Mucosa of rectum (tissue), 2 donors: Measurements from ENCODE around the gene HOOK1.
"Not testable (repeated sequence)": the region's sequence is repeated elsewhere in the genome, so short reads cannot be mapped to it uniquely, and the experiment has no call there.

Source experiments
- H3K27ac ChIP-seq, 2 donors: one replicate each; pipeline ENCODE4 v1.7.0; 2013; ENCODE audit warnings: inconsistent platforms in 2 of 2, low read depth in 2 of 2, low read length in 2 of 2
- H3K27me3 ChIP-seq, 2 donors: one replicate each; pipeline ENCODE4 v1.7.0; 2013; ENCODE audit warnings: low read length in 2 of 2; ENCODE audit not compliant: control insufficient read depth in 2 of 2, insufficient read depth in 2 of 2
- H3K36me3 ChIP-seq, 2 donors: one replicate each; pipeline ENCODE4 v1.7.0; 2013; ENCODE audit warnings: low read length in 2 of 2; ENCODE audit not compliant: control insufficient read depth in 2 of 2, insufficient read depth in 2 of 2
- H3K4me1 ChIP-seq, 2 donors: one replicate each; pipeline ENCODE4 v1.7.0; 2013; ENCODE audit warnings: low read length in 2 of 2, mild to moderate bottlenecking in 1 of 2; ENCODE audit not compliant: control insufficient read depth in 2 of 2, insufficient read depth in 2 of 2
- H3K4me3 ChIP-seq, 2 donors: one replicate each; pipeline ENCODE4 v1.7.0; 2013; ENCODE audit warnings: low read length in 2 of 2
- H3K9ac ChIP-seq, 2 donors: one replicate each; pipeline ENCODE4 v1.7.0; 2013; ENCODE audit warnings: low read length in 2 of 2, low read depth in 1 of 2, mild to moderate bottlenecking in 1 of 2
- H3K9me3 ChIP-seq, 2 donors: one replicate each; pipeline ENCODE4 v1.7.0; 2013; ENCODE audit warnings: low read length in 2 of 2; ENCODE audit not compliant: control insufficient read depth in 2 of 2
- donor health status: healthy.
- donor health status: Normal muscosa, but diverticular disease.

HOOK1 gene

DNA sequence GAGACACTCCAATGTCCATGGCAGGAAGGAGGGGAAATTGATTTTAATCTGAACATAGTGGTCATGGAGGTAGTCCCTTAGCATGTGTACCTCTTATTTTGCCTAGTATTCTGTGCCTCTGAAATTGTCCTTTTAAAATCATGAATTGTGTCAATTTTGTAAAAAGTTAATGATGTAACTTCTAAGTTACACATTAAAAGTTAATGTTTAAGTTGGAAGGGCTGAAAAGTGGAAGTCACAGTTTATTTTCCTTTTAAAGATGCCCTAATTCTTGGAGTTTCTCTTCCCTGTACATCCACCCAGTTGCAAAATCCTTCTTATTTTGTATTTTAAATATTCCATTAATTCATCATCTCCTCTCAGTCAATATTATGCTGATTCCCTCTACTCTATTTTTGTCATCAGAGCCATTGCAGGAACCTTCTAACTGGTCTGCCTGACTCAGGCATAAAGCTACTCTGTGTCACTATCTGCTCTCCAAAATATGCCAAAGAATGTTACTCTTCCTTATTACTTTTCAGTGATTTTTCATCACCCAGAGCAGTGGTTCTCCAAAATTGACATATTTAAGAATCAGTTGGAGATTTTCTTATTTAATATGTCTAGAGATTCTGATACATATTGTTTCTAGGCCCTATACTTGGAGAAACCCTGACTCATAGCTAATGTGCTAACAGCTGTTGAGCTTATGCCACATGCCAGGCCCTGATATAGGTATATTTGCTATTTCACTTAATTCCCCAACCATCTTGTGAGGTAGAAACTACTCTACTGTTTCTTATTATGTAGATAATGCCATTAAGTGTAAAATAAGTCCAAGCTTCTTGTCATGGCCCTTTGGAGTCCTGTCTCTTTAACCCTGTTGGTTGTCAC lies 5.1 kb downstream of the HOOK1 start:
- Histone ChIP-seq H3K4me3 (no peak overlapping the region), H3K9ac (no peak overlapping the region), H3K4me1 (peaks cover 3 to 5% of the 10 kb centered on the region in 2 donors), H3K9me3 (no peaks in the 10 kb centered on the region), H3K27me3 (no peaks in the 10 kb centered on the region), H3K36me3 (peaks cover 0 to 1% of the 10 kb centered on the region in 2 donors), H3K27ac (no peak overlapping the region)

DNA sequence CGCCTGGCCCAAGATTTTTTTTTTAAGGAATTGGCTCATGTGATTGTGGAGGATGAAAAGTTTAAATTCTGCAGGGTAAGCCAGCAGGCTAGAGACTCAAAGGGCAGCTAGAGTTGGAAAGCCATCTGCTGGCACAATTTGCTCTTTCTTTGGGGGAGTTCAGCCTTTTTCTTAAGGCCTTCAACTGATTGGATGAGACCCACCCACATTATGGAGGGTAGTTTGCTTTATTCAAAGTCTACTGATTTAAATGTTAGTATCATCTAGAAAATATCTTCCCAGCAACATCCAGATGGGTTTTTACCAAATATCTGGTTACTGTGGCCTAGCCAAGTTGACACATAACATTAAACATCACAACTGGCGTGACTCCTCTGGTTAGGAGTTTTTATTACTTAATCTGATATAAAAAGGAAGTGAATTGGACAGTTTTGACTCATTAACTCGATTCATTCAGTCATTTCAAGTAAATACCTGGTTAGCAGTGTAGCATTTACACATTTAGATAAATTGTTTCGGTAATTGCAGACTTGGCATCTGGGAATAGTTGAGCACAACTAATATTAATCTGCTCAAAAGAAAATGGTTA lies 12.4 kb downstream of the HOOK1 start:
- Histone ChIP-seq H3K36me3 (peaks cover 0 to 3% of the 10 kb centered on the region in 2 donors), H3K27ac (no peak overlapping the region), H3K4me3 (no peak overlapping the region), H3K9me3 (no peaks in the 10 kb centered on the region), H3K9ac (no peak overlapping the region), H3K4me1 (no peaks in the 10 kb centered on the region), H3K27me3 (no peaks in the 10 kb centered on the region)

DNA sequence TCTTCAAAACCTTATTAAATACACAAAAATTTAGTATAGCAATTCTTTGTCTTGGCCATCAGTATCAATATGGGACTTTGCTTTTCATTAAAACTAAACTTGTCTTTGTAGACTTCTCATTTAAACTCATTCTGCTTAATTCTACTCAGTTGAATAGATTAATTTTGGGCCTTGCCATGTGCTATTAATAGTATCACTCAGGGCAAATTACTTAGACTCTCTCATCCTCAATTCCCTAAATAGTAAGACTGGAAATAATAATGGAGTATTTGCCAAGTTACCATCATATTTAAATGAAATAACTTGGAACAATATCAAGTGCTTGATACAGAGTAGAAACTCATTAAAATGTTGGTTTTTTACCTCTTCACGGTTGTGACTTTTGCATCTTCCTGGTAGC lies 13.4 kb downstream of the HOOK1 start:
- Histone ChIP-seq H3K4me1 (no peaks in the 10 kb centered on the region), H3K36me3 (peaks cover 0 to 3% of the 10 kb centered on the region in 2 donors), H3K4me3 (no peak overlapping the region), H3K27me3 (no peaks in the 10 kb centered on the region), H3K9me3 (no peaks in the 10 kb centered on the region), H3K27ac (no peak overlapping the region), H3K9ac (no peak overlapping the region)

DNA sequence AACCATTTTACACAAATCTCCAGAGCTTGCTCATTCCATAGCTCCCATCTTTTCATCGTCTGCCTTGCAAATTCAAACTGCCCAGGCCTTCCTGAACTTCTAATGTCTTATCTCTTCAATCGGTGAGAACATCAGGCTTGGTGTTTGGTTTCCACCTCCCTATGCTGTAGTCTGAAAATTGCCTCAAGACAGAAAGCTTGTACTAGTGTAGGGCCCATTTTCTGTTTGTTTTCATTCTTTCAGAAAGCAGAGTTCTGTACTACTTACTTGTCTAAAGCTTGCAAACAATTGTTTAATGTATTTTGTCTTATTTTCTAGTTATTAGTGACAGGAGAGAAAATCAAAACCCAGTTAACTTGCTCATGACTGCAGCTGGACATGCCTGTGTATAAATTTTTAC lies 16.8 kb downstream of the HOOK1 start:
- Histone ChIP-seq H3K36me3 (peaks cover 6 to 7% of the 10 kb centered on the region in 2 donors), H3K4me3 (no peak overlapping the region), H3K9ac (no peak overlapping the region), H3K27me3 (no peaks in the 10 kb centered on the region), H3K27ac (no peak overlapping the region), H3K9me3 (no peaks in the 10 kb centered on the region), H3K4me1 (no peaks in the 10 kb centered on the region)

DNA sequence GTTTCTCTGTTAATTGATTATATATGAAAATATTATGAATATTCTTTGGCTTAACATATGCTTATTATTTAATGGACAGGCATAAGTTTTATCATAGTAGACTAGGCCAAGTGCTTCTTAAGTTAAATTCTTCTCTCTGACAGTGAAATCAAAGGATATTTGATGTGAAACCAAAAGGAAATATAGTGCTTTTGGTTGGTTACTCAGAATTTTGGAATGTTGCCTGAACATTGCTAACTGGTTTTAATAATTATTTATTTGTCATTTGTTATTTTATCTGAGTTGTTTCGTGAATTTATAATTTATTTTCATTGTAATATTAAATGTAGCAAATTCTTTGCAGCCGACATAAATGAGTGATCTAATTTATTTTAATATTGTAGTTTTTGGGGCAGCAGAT lies 18.3 kb downstream of the HOOK1 start:
- Histone ChIP-seq H3K4me1 (no peaks in the 10 kb centered on the region), H3K4me3 (no peak overlapping the region), H3K36me3 (peaks cover 6 to 11% of the 10 kb centered on the region in 2 donors), H3K27ac (no peak overlapping the region), H3K9ac (no peak overlapping the region), H3K9me3 (no peaks in the 10 kb centered on the region), H3K27me3 (no peaks in the 10 kb centered on the region)

DNA sequence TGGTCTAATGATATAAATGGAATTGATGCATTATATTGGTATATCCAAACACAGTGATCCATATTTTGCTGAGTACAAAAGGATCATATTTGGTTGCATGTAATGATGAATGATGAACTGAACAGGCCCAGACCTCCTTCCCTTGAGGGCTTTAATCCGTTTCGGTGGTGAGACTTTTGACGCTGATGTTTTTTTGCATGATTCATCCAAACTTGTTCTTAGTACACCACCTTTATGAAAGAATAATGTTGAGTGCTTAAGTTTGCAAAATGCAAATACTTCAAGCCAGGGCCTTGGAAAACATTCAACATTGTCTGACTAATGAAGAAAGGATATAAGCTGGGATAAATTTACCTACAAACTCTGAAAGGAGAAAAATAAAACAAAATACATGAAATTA lies 19.2 kb downstream of the HOOK1 start:
- Histone ChIP-seq H3K27ac (no peak overlapping the region), H3K36me3 (peaks cover 6 to 11% of the 10 kb centered on the region in 2 donors), H3K9ac (no peak overlapping the region), H3K4me3 (no peak overlapping the region), H3K27me3 (no peaks in the 10 kb centered on the region), H3K4me1 (no peaks in the 10 kb centered on the region), H3K9me3 (no peaks in the 10 kb centered on the region)

DNA sequence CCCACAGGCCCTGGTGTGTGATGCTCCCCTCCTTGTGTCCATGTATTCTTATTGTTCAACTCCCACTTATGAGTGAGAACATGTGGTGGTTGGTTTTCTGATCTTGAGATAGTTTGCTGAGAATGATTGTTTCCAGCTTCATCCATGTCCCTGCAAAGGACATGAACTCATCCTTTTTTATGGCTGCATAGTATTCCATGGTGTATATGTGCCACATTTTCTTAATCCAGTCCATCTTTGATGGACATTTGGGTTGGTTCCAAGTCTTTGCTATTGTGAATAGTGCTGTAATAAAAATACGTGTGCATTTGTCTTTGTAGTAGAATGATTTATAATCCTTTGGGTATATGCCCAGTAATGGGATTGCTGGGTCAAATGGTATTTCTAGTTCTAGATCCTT lies 23.1 kb downstream of the HOOK1 start:
- not testable (repeated sequence) for H3K27ac ChIP-seq, H3K27me3 ChIP-seq, H3K4me3 ChIP-seq, H3K4me1 ChIP-seq, H3K9me3 ChIP-seq, H3K9ac ChIP-seq
- peaks cover 6 to 11% of the 10 kb centered on the region in 2 donors for H3K36me3 ChIP-seq

DNA sequence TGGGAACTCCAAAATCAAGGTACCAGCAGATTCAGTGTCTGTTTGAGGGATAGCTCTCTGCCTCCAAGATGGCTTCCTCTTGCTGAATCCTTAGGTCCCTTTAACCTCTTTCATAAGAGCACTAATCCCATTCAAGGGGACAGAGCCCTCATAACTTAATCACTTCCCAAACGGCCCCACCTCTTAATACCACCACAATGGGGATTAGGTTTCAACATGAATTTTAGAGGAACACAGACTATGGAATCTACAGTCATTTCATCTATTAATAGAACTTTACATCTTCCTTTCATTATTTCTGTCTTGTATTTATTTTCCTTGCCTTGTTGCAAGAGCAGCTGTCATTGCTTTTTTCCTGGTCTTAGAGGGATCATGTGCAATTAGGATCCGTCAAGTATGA lies 30.3 kb downstream of the HOOK1 start:
- Histone ChIP-seq H3K27ac (no peak overlapping the region), H3K4me3 (no peak overlapping the region), H3K9me3 (no peaks in the 10 kb centered on the region), H3K9ac (no peak overlapping the region), H3K27me3 (no peaks in the 10 kb centered on the region), H3K36me3 (peaks cover 7 to 8% of the 10 kb centered on the region in 2 donors), H3K4me1 (no peaks in the 10 kb centered on the region)

DNA sequence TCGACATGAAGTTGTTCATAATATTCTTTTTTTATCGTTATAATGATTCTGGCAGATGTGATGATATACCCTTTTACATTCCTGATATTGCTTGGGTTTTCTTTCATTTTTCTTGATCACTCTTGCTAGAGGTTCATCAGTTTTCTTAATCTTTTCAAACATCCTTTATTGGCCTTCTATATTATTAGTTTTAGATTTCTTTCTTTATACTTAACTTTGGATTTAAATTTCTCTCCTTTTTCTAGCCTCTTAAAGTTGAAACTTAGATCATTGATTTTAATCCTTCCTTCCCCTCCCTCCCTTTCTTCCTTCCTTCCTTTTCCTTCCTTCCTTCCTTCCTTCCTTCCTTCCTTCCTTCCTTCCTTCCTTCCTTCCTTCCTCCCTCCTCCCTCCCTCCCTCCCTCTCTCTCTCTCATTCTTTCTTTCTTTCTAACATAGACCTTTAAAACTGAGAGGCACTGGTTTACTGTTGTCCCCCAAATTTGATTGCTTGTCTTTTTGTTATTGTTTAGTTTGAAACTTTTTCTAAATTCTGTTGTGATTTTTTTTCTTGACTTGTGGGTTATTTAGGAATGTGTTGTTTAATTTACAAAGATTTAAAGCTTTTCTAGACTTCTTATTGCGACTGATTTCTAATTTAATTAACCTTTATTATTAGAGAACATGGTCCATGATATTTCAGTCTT lies 31.6 kb downstream of the HOOK1 start:
- Histone ChIP-seq H3K4me1 (no peaks in the 10 kb centered on the region), H3K4me3 (no peak overlapping the region), H3K27ac (no peak overlapping the region), H3K9me3 (no peaks in the 10 kb centered on the region), H3K9ac (no peak overlapping the region), H3K27me3 (no peaks in the 10 kb centered on the region), H3K36me3 (peaks cover 7 to 8% of the 10 kb centered on the region in 2 donors)

DNA sequence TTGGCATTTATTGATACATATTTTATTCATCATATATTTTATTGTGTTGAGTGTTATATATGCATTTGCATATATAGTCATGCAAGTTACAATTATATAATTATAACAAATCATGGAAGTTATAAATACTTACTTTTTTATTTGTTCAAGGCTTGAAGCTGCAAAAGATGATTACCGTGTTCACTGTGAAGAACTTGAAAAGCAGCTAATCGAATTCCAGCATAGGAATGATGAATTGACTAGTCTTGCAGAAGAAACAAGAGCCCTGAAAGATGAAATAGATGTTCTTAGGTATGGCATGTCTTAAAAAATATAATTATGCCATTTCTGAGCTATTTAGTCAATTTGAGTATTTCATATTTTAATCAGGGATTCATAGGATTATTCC lies 32.1 kb downstream of the HOOK1 start:
- Histone ChIP-seq H3K9ac (no peak overlapping the region), H3K36me3 (peaks cover 7 to 8% of the 10 kb centered on the region in 2 donors), H3K9me3 (no peaks in the 10 kb centered on the region), H3K4me1 (no peaks in the 10 kb centered on the region), H3K4me3 (no peak overlapping the region), H3K27ac (no peak overlapping the region), H3K27me3 (no peaks in the 10 kb centered on the region)
